ENCODE measurements around the gene CISH. TPM values are rescaled to one million over a fixed set of nuclear protein-coding genes. Genes with fewer than 3 reads are reported as not detected.

Gene CISH
- total RNA-seq, 1 experiment from 2014 or later = 1.7 TPM

- Histone ChIP-seq H3K18ac (ENCODE audit: insufficient read length, low read depth, low read length) (no peak overlapping the region), H2BK12ac (ENCODE audit: insufficient read length, low read depth, low read length) (no peak overlapping the region), H3K4me2 (ENCODE audit: insufficient read depth, insufficient read length, low read length) (no peak overlapping the region), H2AFZ (ENCODE audit: low read length) (no peak overlapping the region), H3K23ac (ENCODE audit: insufficient read length, low read depth, low read length) (no peak overlapping the region), H3K4me1 (ENCODE audit: insufficient read depth, low read length) (no peaks in the 10 kb centered on the region), H2BK5ac (ENCODE audit: insufficient read length, low read length) (no peak overlapping the region), H2BK15ac (ENCODE audit: low read depth, low read length) (no peak overlapping the region), H4K5ac (ENCODE audit: insufficient read length, low read depth, low read length) (no peak overlapping the region), H3K9me3 (ENCODE audit: control insufficient read depth, low read depth, low read length) (no peaks in the 10 kb centered on the region), H4K20me1 (ENCODE audit: control insufficient read depth, insufficient read depth, insufficient read length) (no peaks in the 10 kb centered on the region), H4K91ac (ENCODE audit: insufficient read length, low read depth, low read length) (no peak overlapping the region), H4K8ac (replicated peaks; ENCODE audit: insufficient read length, low read depth, low read length) (no peak overlapping the region), H3K14ac (ENCODE audit: insufficient read depth, low read length) (no peak overlapping the region), H2AK5ac (ENCODE audit: insufficient read length, low read length) (no peak overlapping the region), H3K4ac (ENCODE audit: low read depth, low read length) (no peak overlapping the region), H3K27me3 (ENCODE audit: insufficient read depth, low read length) (no peaks in the 10 kb centered on the region), H2BK20ac (ENCODE audit: low read depth, low read length, poor library complexity, severe bottlenecking) (no peak overlapping the region), H3K79me2 (ENCODE audit: insufficient read depth, low read length) (no peaks in the 10 kb centered on the region), H3K79me1 (ENCODE audit: insufficient read depth, low read depth, low read length, poor library complexity, severe bottlenecking) (no peaks in the 10 kb centered on the region), H3K27ac (ENCODE audit: insufficient read length, low read depth, low read length) (no peak overlapping the region), H3K23me2 (ENCODE audit: insufficient read length, low read depth, low read length, poor library complexity, severe bottlenecking) (no peaks in the 10 kb centered on the region), H3K9ac (ENCODE audit: extremely low read depth, insufficient read length, low read length) (no peak overlapping the region), H3T11ph (ENCODE audit: low read length) (no peak overlapping the region), H2BK120ac (ENCODE audit: low read depth, low read length, poor library complexity, severe bottlenecking) (no peak overlapping the region), H3K56ac (ENCODE audit: insufficient read length, low read depth, low read length) (no peak overlapping the region)
- no peak overlapping the region for H3K27ac Mint-ChIP-seq
- DNase-seq = no peak
- H3K36me3 Mint-ChIP-seq (ENCODE audit: insufficient read depth in 1 of 3, low read depth in 3 of 3) = no peaks in the 10 kb centered on the region; a peak in 1 of 7 replicates
- no peaks in the 10 kb centered on the region; a peak in 1 of 4 replicates for H3K4me1 Mint-ChIP-seq
- H3K27me3 Mint-ChIP-seq (ENCODE audit: low read depth) = peaks cover 24% of the 10 kb centered on the region
- no peak overlapping the region for H3K4me3 Mint-ChIP-seq
- H3K9me3 Mint-ChIP-seq = no peaks in the 10 kb centered on the region
- WGBS (ENCODE audit: extremely low coverage, insufficient read length, low lambda C conversion rate) = no CpG with 5 or more reads among the region's 3 CpGs
- no peak for TF ChIP-seq CTCF (conservative IDR thresholded peaks at IDR 0.05)
These were observed 46.2 kb upstream of the CISH start for GRCh38 chr3:50657816-50658215.

All from H9 (cell line).